ENCODE measurements around the gene USP6NL. TPM values are rescaled to one million over a fixed set of nuclear protein-coding genes. Genes with fewer than 3 reads are reported as not detected.
A peak's percentile ranks its signal among the peaks of the same experiment; 100 is the strongest.

USP6NL gene
- polyA plus RNA-seq, 1 donor = 30.0 TPM

GRCh38 chr10:11595395-11595692 is 16.1 kb downstream of the USP6NL start:
- DNase-seq = no peak

- no peak for DNase-seq
Observed at GRCh38 chr10:11594589-11595394, 16.7 kb downstream of the USP6NL start.

DNA sequence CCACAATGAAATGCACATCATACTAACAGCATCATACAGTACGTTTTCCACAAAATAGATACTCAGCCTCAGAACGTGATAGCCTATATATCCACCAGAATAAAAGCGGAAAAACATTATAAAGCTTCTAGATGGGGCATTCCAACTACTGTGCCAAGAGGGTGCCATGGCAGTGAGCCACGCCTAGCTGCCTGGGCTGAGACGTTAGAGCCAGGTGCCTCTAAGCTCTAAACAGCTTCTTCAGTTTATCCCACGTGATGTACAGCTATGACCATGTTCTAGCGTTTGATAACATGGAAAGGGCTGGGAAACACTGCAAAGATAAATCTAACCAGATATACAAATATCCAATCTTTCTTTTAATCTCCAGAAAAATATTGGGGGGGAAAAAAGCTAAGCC is 17.8 kb downstream of the USP6NL start:
- no peak for DNase-seq

DNA sequence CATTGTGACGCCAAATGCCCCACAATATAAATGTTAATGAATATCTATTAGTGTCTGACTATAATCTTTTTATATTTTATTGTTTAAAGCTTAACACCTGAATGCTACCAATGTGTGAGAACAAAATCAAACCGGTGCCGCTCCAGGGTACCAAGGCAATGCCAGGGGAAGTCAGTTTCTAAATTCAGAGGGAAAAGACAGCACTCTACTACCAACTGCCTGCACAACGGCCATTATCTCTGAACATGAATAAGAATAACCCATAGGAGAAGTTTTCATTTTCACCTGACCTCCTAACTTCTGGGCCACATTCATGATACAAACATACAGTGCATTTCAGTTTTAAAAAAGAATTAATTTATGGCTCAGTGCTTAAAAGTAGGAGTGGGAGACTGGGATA is 21.7 kb downstream of the USP6NL start:
- DNase-seq = no peak

DNA sequence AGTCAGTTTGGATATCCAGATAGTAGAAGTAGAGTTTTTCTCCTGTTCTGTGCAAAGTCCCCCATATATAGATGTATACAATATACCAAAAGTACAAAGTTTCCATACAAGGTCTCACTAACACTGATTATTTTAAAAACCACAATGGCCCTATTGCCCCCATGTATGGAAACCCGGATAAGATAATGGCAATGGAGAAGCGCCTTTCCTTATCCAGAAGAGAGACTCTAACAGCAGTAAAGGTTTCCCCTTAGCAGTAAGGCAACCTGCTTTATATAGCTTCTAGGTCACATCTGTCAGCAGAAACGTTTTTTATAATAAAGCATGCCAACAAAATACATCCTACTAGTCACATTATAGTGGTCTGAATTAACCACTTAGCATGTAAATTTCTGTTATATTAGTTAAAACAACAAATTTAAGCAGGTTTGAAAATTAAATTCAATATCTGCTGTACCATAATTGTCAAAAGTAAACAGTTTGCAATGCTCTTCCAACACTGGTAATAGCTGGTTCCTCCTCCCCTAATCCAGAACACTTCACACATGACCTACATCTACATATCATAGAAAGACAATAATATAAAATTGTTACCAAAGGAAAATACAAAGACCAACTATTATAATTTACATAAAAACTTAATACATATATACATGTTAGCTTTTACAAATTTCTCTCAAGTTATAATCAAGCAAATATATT is 22.4 kb downstream of the USP6NL start:
- no peak for DNase-seq

GRCh38 chr10:11587722-11588259 is 23.7 kb downstream of the USP6NL start:
- no peak for DNase-seq

- DNase-seq = no peak
Observed at GRCh38 chr10:11586170-11586569, 25.3 kb downstream of the USP6NL start.

- DNase-seq = no peak
Observed at GRCh38 chr10:11581213-11581612, 30.2 kb downstream of the USP6NL start.

GRCh38 chr10:11579885-11580284 is 31.6 kb downstream of the USP6NL start:
- DNase-seq = no peak

- DNase-seq = no peak
Observed at GRCh38 chr10:11578802-11579255, 32.6 kb downstream of the USP6NL start.

GRCh38 chr10:11576092-11576809 is 35.2 kb downstream of the USP6NL start:
- DNase-seq = no peak

- peak; percentile 5 for DNase-seq
Observed at GRCh38 chr10:11573497-11573896, 38.0 kb downstream of the USP6NL start.

GRCh38 chr10:11570751-11571150 is 40.7 kb downstream of the USP6NL start:
- no peak for DNase-seq

GRCh38 chr10:11569471-11569870 is 42.0 kb downstream of the USP6NL start:
- no peak for DNase-seq

DNA sequence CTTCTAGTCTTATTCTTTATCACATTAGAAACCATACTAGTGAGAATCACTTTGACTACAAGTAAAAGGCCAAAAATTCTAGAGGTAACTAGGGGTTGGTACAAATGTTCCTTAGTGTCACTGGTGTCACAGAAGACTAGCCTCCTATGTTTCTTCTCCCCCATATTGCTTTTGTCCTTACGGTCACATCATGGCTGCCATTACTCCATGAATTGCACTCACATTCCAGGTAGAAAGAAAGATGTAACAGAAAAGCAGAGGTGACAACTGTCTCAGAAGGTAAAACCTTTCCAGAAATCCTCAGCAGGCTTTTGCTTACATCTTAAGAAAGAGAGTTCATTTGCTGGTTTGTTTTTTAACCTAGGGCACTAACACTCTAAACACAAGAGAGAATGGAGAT is 42.9 kb downstream of the USP6NL start:
- DNase-seq = no peak

- DNase-seq = no peak
Observed at GRCh38 chr10:11564741-11565140, 46.7 kb downstream of the USP6NL start.

GRCh38 chr10:11563936-11564335 is 47.5 kb downstream of the USP6NL start:
- no peak for DNase-seq

- no peak for DNase-seq
Observed at GRCh38 chr10:11562888-11563287, 48.6 kb downstream of the USP6NL start.

- DNase-seq = peak; percentile 37
Observed at GRCh38 chr10:11560076-11560709, 51.3 kb downstream of the USP6NL start.

GRCh38 chr10:11557967-11558366 is 53.5 kb downstream of the USP6NL start:
- DNase-seq = no peak

DNA sequence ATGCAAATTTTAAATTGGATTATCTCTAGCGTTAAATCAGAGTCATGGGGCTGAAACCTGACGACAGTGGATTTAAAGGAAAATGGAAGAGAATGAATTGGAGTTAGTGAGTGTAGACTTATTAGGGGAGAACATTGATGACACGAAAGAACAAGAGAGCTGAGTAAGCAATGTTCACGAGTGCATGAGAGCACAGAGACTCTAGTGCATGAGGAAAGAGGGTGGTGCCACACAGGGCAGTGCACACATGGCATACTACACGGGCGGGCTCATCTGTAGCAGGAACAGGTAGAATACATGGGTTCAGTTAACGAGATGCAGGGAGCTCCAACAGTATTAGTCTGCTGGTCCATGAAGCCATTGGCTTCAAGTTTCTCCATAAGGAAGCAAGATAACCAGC is 53.9 kb downstream of the USP6NL start:
- no peak for DNase-seq

DNA sequence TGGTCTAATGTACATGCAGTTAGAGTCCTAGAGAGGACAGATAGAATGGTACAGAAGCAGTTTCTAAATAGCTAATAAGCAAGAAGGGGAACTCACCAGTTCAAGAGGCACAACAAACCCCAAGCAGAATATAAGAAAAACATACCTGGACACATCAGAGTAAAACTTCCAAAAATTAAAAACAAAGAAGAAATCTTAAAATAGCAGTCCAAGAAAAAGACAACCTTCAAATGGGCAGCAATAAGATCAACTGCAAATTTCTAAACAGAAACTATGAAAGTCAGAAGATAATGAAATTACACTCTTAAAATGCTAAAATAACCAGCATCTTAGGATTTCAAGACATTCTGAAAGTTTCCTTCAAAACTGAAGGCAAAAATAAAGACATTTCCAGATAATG is 55.9 kb downstream of the USP6NL start:
- no peak for DNase-seq

Data from left kidney (tissue), 2 donors.